Measurements from ENCODE around the gene NUP210. TPM values are rescaled to one million over a fixed set of nuclear protein-coding genes. Genes with fewer than 3 reads are reported as not detected.

Gene NUP210
- total RNA-seq, 1 donor from 2014 or later: 91.9 TPM

GRCh38 chr3:13459605-13460340 is 39.7 kb upstream of the NUP210 start:
- TF ChIP-seq, protein P1, sequence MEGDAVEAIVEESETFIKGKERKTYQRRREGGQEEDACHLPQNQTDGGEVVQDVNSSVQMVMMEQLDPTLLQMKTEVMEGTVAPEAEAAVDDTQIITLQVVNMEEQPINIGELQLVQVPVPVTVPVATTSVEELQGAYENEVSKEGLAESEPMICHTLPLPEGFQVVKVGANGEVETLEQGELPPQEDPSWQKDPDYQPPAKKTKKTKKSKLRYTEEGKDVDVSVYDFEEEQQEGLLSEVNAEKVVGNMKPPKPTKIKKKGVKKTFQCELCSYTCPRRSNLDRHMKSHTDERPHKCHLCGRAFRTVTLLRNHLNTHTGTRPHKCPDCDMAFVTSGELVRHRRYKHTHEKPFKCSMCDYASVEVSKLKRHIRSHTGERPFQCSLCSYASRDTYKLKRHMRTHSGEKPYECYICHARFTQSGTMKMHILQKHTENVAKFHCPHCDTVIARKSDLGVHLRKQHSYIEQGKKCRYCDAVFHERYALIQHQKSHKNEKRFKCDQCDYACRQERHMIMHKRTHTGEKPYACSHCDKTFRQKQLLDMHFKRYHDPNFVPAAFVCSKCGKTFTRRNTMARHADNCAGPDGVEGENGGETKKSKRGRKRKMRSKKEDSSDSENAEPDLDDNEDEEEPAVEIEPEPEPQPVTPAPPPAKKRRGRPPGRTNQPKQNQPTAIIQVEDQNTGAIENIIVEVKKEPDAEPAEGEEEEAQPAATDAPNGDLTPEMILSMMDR (IDR thresholded peaks at IDR 0.05): no peak
- POLR2A ChIA-PET: interaction anchor here (0.6 kb wide), 1 partner anchor 15 kb away, joined by 4 read pairs; no protein-coding TSS in a partner anchor
- DNase-seq (no peak), ATAC-seq (ENCODE audit: low read depth) (no peak)
- Mint-ChIP-seq H3K9me3 (no peaks in the 10 kb centered on the region), H3K27me3 (peaks cover 9% of the 10 kb centered on the region), H3K36me3 (ENCODE audit: low read depth) (no peaks in the 10 kb centered on the region), H3K4me3 (no peak overlapping the region), H3K4me1 (peaks cover 3% of the 10 kb centered on the region), H3K27ac (no peak overlapping the region)
- CTCF ChIA-PET: interaction anchor here (1.4 kb wide), 1 partner anchor 23 kb away, joined by 3 read pairs; no protein-coding TSS in a partner anchor
- intact Hi-C loops (cut with micrococcal nuclease): no loop called here

DNA sequence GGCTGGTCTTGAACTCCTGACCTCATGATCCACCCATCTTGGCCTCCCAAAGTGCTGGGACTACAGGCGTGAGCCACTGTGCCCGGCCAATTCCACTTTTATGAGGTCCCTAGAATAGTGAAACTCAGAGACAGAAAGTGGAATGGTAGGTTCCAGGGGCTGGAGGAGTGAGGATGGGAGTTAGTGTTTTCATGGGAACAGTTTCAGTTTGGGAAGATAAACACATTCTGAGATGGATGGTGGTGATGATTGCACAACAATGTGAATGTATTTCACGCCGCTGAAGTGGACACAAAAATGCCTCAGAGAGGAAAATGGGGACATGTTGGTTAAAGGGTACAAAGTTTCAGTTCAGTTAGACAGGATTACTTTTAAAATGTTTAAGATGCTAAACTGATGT is 37.5 kb upstream of the NUP210 start:
- TF ChIP-seq, protein P1 (IDR thresholded peaks at IDR 0.05): no peak
- Mint-ChIP-seq H3K36me3 (ENCODE audit: low read depth) (no peaks in the 10 kb centered on the region), H3K27ac (no peak overlapping the region), H3K4me3 (no peak overlapping the region), H3K4me1 (peaks cover 5% of the 10 kb centered on the region), H3K27me3 (peaks cover 8% of the 10 kb centered on the region), H3K9me3 (no peaks in the 10 kb centered on the region)
- CTCF ChIA-PET: no interaction called here
- intact Hi-C loops (cut with micrococcal nuclease): no loop called here
- POLR2A ChIA-PET: no interaction called here
- DNase-seq (no peak), ATAC-seq (ENCODE audit: low read depth) (no peak)

DNA sequence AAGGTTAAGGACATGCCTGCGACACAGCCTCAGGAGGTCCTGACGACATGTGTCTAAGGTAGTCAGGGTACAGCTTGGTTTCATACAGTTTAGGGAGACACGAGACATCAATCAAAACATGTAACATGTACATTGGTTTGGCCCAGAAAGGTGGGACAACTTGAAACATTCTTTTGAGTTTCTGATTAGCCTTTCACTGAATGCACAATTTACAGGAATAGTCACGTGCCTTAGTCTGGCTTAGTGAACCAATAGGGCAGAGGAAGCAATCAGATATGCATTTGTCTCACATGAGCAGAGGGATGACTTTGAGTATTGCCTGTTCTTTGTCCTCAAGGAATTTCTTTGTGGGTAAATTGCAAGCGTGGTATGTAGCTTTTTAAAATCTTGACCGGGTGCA is 35.5 kb upstream of the NUP210 start:
- TF ChIP-seq, protein P1 (IDR thresholded peaks at IDR 0.05): no peak
- POLR2A ChIA-PET: no interaction called here
- ATAC-seq (ENCODE audit: low read depth): no peak
- no peaks in the 10 kb centered on the region for H3K27me3 Mint-ChIP-seq
- intact Hi-C loops (cut with micrococcal nuclease): no loop called here
- no peak overlapping the region for H3K27ac Mint-ChIP-seq
- DNase-seq: no peak
- no peak overlapping the region for H3K4me3 Mint-ChIP-seq
- H3K9me3 Mint-ChIP-seq: no peaks in the 10 kb centered on the region
- peaks cover 18% of the 10 kb centered on the region for H3K4me1 Mint-ChIP-seq
- no peaks in the 10 kb centered on the region for H3K36me3 Mint-ChIP-seq (ENCODE audit: low read depth)
- CTCF ChIA-PET: interaction anchor here (0.9 to 5.1 kb wide), 5 partner anchors 16 to 588 kb away, joined by 3 to 77 read pairs (median 4); no protein-coding TSS in a partner anchor

DNA sequence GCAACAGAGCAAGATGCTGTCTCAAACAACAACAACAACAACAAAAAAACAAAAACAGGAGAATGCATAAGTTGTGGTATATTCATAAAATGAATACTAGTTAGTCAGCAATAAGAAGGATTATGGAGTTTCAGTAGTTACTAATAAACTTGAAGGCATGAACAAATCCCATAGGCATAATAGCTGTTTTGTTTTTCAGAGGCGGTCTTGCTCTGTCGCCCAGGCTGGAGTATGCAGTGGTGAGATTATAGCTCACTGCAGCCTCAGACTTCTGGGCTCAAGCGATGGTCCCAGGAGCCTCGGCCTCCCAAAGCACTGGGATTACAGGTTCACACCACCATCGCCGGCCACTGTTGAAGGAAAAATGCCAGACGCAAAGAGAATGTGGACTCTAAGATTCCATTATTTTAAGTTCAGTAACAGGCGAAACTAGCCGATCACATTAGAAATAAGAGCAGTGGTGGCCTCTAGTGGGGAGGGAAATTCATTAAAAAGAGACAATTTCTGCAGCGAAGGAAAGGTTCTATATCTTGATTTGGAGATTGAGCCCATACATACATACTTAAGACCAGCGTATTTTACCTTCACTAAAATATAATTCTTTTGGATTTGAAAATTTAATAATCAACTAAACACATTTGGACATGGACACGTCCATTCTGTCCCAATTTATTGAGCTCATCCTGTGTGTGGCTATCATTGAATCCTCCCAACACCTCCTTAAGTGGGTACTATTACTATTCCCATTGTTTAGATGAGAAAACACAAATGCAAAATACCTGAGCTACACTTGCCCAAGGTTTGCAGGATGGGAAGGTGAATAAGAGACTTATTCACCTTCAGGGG is 32.6 kb upstream of the NUP210 start:
- peaks cover 18% of the 10 kb centered on the region for H3K4me1 Mint-ChIP-seq
- ATAC-seq (ENCODE audit: low read depth) (no peak), DNase-seq (peak; percentile 28)
- intact Hi-C loops (cut with micrococcal nuclease): loop anchor here (1.0 to 5.0 kb wide), 15 partner anchors 28 to 585 kb away; partner anchors contain the start of gene HDAC11
- no peaks in the 10 kb centered on the region for H3K27me3 Mint-ChIP-seq
- TF ChIP-seq, protein P1 (IDR thresholded peaks at IDR 0.05): no peak
- H3K9me3 Mint-ChIP-seq: no peaks in the 10 kb centered on the region
- POLR2A ChIA-PET: interaction anchor here (0.6 to 3.6 kb wide), 22 partner anchors 9 to 585 kb away, joined by 3 to 40 read pairs (median 7); partner anchors contain the start of genes HDAC11 and NUP210
- peak overlapping the region; percentile 84 for H3K4me3 Mint-ChIP-seq
- CTCF ChIA-PET: interaction anchor here (0.6 to 5.1 kb wide), 34 partner anchors 9 to 551 kb away, joined by 3 to 77 read pairs (median 4); partner anchors contain the start of genes HDAC11 and NUP210
- no peaks in the 10 kb centered on the region for H3K36me3 Mint-ChIP-seq (ENCODE audit: low read depth)
- H3K27ac Mint-ChIP-seq: peak overlapping the region; percentile 89
